GM04503 (cell line): ENCODE results near the gene SSBP2.
"Not testable (repeated sequence)": the region's sequence is repeated elsewhere in the genome, so short reads cannot be mapped to it uniquely, and the experiment has no call there.

Experiments
- DNase-seq: peaks from one replicate; pipeline ENCODE4 v3.0.0-alpha.2; 2012; ENCODE audit warnings: low read depth

SSBP2 gene

GRCh38 chr5:81427566-81427965 is 323.3 kb downstream of the SSBP2 start:
- DNase-seq: no peak

GRCh38 chr5:81426359-81427030 is 324.4 kb downstream of the SSBP2 start:
- DNase-seq: no peak

GRCh38 chr5:81425569-81425968 is 325.3 kb downstream of the SSBP2 start:
- DNase-seq: no peak

- no peak for DNase-seq
Observed at GRCh38 chr5:81424728-81425127, 326.2 kb downstream of the SSBP2 start.

GRCh38 chr5:81422671-81423070 is 328.2 kb downstream of the SSBP2 start:
- no peak for DNase-seq

- peak; percentile 78 for DNase-seq
Observed at GRCh38 chr5:81420039-81420667, 330.7 kb downstream of the SSBP2 start.

GRCh38 chr5:81418606-81419005 is 332.3 kb downstream of the SSBP2 start:
- no peak for DNase-seq

- no peak for DNase-seq
Observed at GRCh38 chr5:81417052-81417451, 333.8 kb downstream of the SSBP2 start.

GRCh38 chr5:81409896-81410295 is 341.0 kb downstream of the SSBP2 start:
- no peak for DNase-seq

GRCh38 chr5:81409361-81409760 is 341.5 kb downstream of the SSBP2 start:
- DNase-seq: no peak

- DNase-seq: no peak
Observed at GRCh38 chr5:81408496-81408895, 342.4 kb downstream of the SSBP2 start.

- DNase-seq: not testable (repeated sequence)
Observed at GRCh38 chr5:81407811-81408210, 343.1 kb downstream of the SSBP2 start.

GRCh38 chr5:81405126-81405891 is 345.6 kb downstream of the SSBP2 start:
- no peak for DNase-seq

GRCh38 chr5:81402192-81402930 is 348.5 kb downstream of the SSBP2 start:
- no peak for DNase-seq

- no peak for DNase-seq
Observed at GRCh38 chr5:81401266-81401665, 349.6 kb downstream of the SSBP2 start.

GRCh38 chr5:81400375-81400774 is 350.5 kb downstream of the SSBP2 start:
- no peak for DNase-seq

GRCh38 chr5:81398741-81399140 is 352.2 kb downstream of the SSBP2 start:
- DNase-seq: no peak

GRCh38 chr5:81397176-81397575 is 353.7 kb downstream of the SSBP2 start:
- DNase-seq: no peak

GRCh38 chr5:81395262-81395661 is 355.6 kb downstream of the SSBP2 start:
- DNase-seq: no peak

GRCh38 chr5:81393783-81394718 is 356.8 kb downstream of the SSBP2 start, which contains the start of gene ACOT12:
Gene ACOT12, minus strand, starts transcription at chr5:81394134. Its CDS starts 20 bp downstream, at chr5:81394114.
- DNase-seq: no peak

- no peak for DNase-seq
Observed at GRCh38 chr5:81393430-81393782, 357.5 kb downstream of the SSBP2 start.
